HG02571 (cell line): ENCODE results near the gene PELO.
"Not testable (repeated sequence)": the region's sequence is repeated elsewhere in the genome, so short reads cannot be mapped to it uniquely, and the experiment has no call there.

ENCODE experiments used
- ATAC-seq: cut with Tn5 transposase; IDR thresholded peaks from one replicate; pipeline ENCODE4 v1.9.1; 2021; ENCODE audit warnings: mild to moderate bottlenecking, moderate library complexity; ENCODE audit not compliant: unreplicated experiment

The PELO gene

GRCh38 chr5:52799983-52800393, 12.3 kb downstream of the PELO start:
- ATAC-seq: peak; percentile 79

- ATAC-seq: peak; percentile 43
These were observed 12.9 kb downstream of the PELO start for GRCh38 chr5:52800394-52801213.

GRCh38 chr5:52801329-52801728, 13.6 kb downstream of the PELO start:
- ATAC-seq: no peak

- no peak for ATAC-seq
These were observed 14.7 kb downstream of the PELO start for GRCh38 chr5:52802272-52802973.

- ATAC-seq: no peak
These were observed 15.2 kb downstream of the PELO start for GRCh38 chr5:52802974-52803336.

GRCh38 chr5:52804387-52804791, 16.7 kb downstream of the PELO start:
- no peak for ATAC-seq

- no peak for ATAC-seq
These were observed 17.3 kb downstream of the PELO start for GRCh38 chr5:52804981-52805380.

GRCh38 chr5:52805615-52806014, 17.9 kb downstream of the PELO start:
- ATAC-seq: no peak

- no peak for ATAC-seq
These were observed 19.3 kb downstream of the PELO start for GRCh38 chr5:52807037-52807436.

- no peak for ATAC-seq
These were observed 20.0 kb downstream of the PELO start for GRCh38 chr5:52807723-52808122.

GRCh38 chr5:52808316-52808901, 20.7 kb downstream of the PELO start:
- ATAC-seq: no peak

GRCh38 chr5:52809884-52810283, 22.2 kb downstream of the PELO start:
- no peak for ATAC-seq

- ATAC-seq: no peak
These were observed 22.7 kb downstream of the PELO start for GRCh38 chr5:52810426-52810825.

GRCh38 chr5:52811067-52811749, 23.5 kb downstream of the PELO start:
- no peak for ATAC-seq

GRCh38 chr5:52814352-52815148, 26.8 kb downstream of the PELO start:
- ATAC-seq: no peak

- ATAC-seq: no peak
These were observed 30.1 kb downstream of the PELO start for GRCh38 chr5:52817818-52818217.

- ATAC-seq: no peak
These were observed 30.6 kb downstream of the PELO start for GRCh38 chr5:52818360-52818759.

- not testable (repeated sequence) for ATAC-seq
These were observed 31.1 kb downstream of the PELO start for GRCh38 chr5:52818807-52819206.

GRCh38 chr5:52821901-52822300, 34.2 kb downstream of the PELO start:
- ATAC-seq: no peak

- ATAC-seq: no peak
These were observed 34.7 kb downstream of the PELO start for GRCh38 chr5:52822437-52822836.

- no peak for ATAC-seq
These were observed 37.1 kb downstream of the PELO start for GRCh38 chr5:52824827-52825226.
